Caki2 (cell line): ENCODE results near the gene TF. TPM values are rescaled to one million over a fixed set of nuclear protein-coding genes. Genes with fewer than 3 reads are reported as not detected.
"Not testable (repeated sequence)": the region's sequence is repeated elsewhere in the genome, so short reads cannot be mapped to it uniquely, and the experiment has no call there.

Experiments
- DNase-seq: peaks from one replicate; pipeline ENCODE4 v3.0.0-alpha.2; 2015; ENCODE audit warnings: low read depth
- in situ Hi-C: cut with HindIII; loops from 2 replicates; pipeline ENCODE4 v1.10.0; 2016; ENCODE audit warnings: low sequenced_read_pairs, low pct_unique_long_range_greater_than_20kb, mixed read lengths
- total RNA-seq: library from RNA; depleted of rRNA; stranded (reverse); fragments of >200 nt; shearing (Covaris generic); gene quantifications from 2 replicates; pipeline ENCODE4 v1.2.3, GENCODE V29; 2014; ENCODE audit warnings: low replicate concordance; rRNA removed

The TF gene
- total RNA-seq: not detected in 2 replicates

DNA sequence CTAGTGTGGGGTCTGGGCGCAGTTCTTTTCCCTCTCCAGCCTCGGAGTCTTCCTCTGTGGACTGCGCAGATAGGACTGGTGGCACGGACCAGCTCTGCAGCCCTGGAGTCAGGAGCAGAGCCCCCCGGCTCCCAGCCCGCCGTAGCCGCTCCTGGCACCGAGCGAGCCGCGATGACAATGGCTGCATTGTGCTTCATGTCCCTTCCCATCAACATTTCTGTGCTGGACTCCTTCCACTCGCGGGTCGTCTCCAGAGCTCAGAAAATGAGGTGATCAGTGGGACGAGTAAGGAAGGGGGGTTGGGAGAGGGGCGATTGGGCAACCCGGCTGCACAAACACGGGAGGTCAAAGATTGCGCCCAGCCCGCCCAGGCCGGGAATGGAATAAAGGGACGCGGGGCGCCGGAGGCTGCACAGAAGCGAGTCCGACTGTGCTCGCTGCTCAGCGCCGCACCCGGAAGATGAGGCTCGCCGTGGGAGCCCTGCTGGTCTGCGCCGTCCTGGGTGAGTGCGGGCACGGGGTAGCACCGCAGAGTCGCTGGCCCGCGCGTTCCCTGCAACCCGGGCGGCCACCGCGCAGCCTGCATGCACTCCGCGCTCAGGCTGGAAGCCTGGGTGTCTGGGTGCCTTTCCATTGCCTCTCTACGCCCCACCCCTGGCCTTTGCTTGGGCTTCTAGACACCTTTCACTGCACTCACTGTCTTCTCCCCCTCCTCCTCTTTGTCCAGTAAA lies at the start of gene TF:
Gene TF (plus strand): TSS at position 413 of the 731 bp plus-strand sequence. CDS start 48 bp downstream, at position 461.
- in situ Hi-C loops: no loop called here
- DNase-seq: no peak

DNA sequence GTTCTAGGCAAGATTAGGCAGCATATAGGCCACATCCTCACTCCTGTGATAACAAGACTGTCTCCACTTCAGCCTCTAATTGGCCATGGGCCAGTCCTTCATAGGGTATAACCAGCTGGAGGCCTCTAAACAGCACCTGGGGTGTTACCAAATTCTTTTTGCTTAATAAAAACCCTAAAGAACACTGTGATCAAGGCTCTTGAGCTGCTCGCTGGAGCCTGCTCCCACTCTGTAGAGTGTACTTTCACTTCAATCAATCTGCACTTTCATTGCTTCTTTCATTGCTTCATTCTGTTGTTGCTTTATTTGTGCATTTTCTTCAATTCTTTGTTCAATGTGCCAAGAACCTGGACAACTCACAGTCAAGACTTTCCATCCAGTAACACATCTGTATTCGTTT lies 48.2 kb upstream of the TF start:
- no peak for DNase-seq
- in situ Hi-C loops: no loop called here

DNA sequence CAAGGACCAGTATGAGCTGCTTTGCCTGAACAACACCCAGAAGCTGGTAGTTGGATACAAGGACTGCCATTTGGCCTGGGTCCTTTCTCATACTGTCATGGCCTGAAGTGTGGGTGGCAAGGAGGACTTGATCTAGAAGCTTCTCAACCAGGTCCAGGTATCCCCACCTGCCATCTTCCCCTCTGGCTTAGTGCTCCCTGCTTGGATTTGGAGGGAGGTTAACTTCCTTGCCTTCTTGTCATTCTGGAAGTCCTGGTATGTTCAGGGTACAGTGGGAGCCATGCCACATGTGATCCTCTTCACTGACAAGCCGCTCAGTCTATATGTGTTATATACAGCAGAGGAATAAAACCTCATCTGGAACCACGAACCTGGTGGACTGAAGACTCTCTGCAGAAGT lies 46.7 kb upstream of the TF start:
- no peak for DNase-seq

DNA sequence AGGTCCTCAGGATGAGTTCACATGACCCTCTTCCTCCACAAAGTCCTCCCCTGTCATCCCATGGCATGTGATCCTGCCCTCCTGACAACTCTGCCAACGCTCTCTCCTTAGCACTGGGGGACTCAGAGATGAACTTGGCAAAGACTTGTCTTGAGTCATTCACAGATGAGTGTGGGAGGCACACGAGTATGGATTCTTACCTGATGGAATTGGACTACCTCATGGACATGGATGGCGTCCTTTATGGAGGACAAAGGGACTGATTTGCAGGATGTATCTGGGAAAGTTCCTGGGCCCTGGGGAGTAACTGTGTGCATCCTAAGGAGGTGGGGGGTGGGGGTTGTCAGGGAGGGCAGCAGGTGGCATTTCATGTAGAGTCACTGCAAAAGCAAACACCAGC lies 46.3 kb upstream of the TF start:
- DNase-seq: no peak
- in situ Hi-C loops: no loop called here

More for the DNA sequence above, 46.7 kb upstream of the TF start:
- in situ Hi-C loops: no loop called here

DNA sequence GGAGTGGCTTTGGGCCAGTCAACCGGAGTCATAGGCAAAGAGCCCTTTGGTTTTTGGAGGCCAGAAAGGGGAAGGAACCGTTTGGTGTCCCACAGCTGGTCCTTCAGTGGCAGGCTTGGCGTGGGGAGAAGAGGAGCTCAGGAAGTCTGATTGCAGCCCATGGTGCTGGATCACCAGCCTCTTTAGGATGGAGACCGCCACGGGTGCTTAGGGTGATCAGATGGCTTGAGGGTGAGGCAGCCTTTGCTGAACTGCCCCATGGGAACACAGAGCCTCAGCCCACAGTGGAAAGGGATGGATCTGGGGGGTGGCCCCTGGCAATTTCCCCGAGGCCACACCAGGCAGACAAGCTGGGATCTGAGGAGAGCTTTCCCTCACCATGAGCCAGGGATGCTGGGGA lies 45.8 kb upstream of the TF start:
- DNase-seq: no peak
- in situ Hi-C loops: no loop called here

DNA sequence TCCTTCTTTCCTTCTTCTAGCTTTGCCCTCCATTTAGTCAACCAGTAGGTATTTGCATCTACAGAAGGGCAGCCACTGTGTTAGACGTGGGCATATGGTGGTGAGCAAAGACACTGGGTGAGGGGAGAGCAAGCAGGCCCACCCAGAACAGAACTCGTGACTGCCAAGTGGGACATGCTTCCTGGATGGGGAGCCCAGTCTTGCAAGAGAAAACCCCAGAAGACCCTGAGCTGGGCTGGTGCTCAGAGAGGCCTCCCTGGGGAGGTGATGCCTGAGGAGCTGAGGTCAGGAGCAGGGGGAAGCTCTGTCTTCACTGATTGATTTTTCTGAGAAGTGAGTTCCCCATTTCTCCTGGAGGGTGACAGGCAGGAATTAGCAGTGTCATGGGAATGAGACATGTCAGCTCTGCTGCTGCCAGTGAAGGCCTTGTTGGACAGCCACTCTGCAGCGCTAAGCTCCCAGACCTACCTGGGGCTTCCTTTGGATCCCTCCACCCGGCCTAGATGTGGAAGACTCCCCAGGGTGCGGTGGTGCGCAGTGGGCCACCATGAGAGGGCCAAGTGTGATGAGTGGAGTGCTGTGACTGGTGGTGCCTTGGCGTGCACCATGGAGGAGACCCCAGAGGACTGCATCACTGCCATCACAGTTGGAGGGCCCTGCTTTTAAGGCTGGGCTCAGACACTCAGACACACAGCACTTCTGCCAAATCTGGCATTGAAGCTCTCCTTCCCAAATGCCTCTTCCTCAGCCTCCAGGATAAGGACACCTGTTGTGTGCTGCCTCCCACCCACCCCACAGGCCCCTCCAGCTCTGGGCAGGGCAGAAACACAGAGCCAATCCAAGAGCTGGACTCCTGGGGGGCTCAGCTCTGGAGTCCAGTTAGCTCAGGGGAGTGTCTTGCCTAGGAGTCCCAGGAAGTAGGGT lies 44.5 kb upstream of the TF start:
- DNase-seq: no peak
- in situ Hi-C loops: no loop called here

DNA sequence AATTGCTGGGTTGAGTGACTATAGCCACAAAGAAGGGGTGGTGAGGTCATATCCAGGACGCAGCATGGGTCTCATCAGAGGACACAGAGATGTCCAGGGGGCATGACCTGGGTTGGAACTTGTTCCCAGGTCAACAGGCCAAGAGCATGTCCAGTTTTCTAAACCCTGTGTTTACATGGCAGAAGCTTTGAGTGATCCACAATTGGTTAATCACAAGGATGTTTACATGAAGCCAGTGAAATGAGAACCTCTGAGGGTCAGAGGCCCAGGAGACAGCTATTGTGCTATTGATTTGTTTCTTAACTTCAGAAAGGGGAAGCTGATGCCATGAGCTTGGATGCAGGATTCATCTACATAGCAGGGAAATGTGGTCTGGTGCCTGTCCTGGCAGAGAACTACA lies 42.3 kb upstream of the TF start:
- in situ Hi-C loops: no loop called here
- no peak for DNase-seq

DNA sequence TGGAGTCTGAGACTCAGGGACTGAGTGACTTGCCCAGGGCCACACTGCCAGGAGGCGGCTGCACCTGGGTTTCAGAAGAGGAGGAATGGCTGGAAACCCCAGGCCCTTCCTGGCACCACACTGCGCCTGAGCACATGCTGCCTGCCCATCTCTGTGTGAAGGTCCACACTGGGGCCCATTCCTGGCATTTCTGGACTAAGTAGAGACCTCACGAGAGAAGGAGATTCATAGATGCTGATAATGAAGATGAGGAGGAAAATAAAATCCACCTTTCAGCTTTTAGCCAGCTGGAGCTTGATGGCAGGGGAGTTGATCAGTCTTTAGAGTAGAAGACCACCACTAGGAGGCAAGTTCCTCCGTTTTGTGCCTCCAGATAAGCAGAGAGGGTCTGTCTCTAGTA lies 40.2 kb upstream of the TF start:
- no peak for DNase-seq
- in situ Hi-C loops: no loop called here

DNA sequence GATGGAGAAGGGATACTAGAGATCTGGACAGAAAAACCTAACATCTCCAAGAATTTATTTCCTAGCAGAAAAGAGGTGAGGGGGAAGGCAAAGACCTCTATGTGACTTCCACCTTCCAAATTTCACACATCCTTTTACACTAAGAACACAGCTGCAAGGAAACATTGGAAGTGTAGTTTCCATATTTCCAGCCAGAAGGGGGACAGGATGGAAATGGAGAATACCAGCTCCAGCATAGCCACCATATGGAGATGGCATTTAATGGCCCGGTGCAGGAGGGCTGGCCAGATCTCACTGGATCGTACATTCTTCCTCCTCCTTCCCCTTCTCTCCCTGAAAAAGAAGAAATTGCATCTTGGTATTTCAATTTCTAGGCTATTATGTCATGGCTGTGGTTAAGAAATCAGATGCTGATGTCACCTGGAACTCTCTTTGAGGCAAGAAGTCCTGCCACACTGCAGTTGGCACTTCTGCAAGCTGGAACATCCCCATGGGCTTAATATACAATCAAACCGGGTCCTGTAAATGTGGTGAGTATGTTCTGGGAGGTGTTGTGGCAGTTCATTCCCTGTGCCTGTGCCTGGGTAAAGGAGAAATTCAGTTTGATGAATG lies 36.9 kb upstream of the TF start:
- in situ Hi-C loops: no loop called here

DNA sequence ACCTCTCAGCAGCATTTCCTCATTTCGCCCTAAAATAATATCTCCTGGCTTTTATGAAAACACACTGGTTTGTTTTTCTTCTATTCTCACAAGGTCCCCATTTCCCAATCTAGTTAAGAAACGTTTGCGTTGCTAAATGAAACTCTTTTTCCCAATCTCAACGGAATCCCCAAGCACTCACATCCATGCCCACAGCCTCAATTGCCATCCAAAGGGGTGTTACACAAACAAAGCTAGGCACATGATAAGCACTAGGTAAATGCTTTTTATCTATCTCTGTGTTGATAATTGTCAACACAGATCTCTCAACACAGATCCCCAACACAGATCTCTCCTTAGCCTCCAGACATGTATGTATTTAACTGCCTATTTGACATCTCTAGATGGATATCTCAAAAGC lies 35.2 kb upstream of the TF start:
- in situ Hi-C loops: no loop called here
- no peak for DNase-seq

More for the DNA sequence above, 36.9 kb upstream of the TF start:
- DNase-seq: no peak

DNA sequence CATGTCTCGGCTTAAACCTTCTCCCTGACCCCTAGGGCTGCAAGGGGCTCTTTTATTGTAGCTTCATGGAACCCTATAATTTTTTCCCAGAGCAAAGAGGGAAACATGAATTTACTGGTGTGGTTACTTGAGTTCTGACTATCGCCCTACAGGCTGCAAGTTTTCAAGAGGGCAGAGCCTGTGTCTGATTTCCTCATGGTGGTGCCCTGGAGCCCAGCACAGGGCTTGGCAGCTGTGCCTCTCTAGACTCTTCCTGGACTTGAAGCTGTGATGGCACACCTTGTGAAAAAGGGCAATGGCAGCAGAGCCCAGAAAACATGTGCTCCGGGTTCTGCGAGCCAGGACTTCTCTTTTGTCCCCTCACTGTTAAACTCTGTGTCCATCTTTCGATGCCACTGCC lies 34.2 kb upstream of the TF start:
- DNase-seq: no peak
- in situ Hi-C loops: no loop called here

DNA sequence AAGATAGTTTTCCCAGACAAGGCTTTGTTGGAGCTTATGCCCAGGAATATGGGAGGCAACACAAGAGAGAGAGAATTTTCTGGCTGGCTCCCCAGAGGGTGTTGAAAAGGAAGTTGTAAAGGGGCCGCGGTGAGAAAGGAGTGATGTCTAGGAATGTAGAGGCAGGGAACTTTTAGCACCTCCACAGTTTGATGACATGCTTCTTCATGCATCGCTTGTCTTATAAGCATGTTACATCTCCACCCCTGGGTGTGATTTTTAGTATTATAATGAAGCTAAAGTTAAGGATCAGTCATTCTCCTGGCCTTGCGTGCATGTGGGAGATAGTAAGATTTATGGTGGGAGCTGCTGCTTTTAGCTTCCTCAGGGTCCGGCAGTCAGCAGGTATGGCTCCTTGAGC lies 32.8 kb upstream of the TF start:
- in situ Hi-C loops: no loop called here
- DNase-seq: no peak

DNA sequence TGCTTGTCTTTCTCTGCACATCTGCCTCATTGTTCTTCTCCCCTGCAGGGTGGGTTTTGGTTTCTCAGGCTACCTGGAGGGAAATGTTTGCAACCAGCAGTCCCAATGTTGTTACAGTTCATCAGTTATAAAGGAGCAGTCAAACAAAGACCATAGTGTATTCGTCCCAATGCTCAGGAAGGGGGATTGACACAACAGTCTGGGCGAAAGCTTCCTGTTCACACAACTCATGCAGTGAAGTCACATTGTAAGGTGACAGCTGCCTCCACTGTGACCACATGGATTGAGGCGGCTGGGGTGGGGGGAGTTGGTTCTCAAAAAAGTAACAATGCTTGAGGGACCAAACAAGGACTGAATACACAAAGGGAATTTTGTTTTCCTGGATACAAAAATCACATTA lies 28.8 kb upstream of the TF start:
- in situ Hi-C loops: no loop called here
- no peak for DNase-seq

DNA sequence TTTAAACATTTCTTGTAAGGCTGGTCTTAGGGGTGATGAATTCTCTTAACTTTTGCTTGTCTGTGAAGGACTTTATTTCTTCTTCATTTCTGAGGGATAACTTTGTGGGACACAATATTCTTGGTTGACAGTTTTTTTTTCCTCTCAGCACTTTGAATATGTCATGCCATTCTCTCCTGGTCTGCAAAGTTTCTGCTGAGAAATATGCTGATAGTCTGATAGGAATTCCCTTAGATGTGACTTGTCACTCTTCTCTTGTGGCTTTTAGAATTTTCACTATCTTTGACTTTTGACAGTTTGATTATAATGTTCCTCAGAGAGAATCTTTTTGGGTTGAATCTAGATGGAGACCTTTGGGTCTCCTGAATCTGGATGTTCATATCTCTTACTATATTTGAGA lies 23.3 kb upstream of the TF start:
- no peak for DNase-seq
- in situ Hi-C loops: no loop called here

DNA sequence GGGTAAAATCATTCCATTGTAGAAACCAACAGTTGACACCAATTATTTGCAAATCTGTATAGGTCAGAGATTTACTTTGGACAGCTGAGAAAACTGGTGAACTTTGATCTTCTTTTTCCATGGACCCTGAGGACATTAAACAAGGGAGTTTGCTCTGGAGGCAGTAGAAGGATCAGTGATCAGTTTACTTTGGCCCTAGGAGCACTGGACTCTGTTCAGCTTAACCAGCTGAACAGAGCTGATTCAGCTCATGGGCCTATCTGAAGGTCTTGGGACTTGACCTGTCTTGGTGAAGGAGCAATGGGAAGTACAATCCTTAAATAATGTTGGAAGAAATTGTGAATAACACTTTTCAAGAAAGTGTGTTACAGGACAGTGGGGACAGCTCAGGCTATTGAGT lies 15.2 kb upstream of the TF start:
- in situ Hi-C loops: no loop called here
- no peak for DNase-seq

DNA sequence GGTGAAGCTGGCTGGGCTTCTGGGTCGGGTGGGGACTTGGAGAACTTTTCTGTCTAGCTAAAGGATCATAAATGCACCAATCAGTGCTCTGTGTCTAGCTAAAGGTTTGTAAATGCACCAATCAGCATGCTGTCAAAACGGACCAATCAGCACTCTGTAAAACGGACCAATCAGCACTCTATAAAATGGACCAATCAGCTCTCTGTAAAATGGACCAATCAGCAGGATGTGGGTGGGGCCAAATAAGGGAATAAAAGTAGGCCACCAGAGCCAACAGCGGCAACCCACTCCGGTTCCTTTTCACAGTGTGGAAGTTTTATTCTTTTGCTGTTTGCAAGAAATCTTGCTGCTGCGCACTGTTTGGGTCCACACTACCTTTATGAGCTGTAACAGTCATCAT lies 14.0 kb upstream of the TF start:
- in situ Hi-C loops, DNase-seq: not testable (repeated sequence)

DNA sequence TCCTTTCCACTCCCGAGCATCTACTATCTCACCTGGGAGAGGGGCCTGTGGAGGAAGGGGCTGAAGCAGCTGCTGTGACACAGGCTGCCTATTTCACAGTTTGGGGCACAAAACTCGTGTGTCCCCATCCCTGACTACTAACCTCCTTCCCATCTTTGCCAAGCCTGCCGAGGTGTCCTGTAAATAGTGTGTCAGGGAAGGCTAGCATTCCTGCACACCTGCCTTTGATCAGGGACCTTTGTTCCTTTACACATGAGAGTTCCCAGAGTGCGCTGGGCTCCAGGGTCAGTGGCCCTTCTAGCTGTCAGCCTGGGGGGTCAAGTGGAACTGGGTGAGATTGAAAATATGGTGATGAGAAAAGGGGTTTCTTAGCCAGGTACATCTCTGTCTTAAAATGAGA lies 13.0 kb upstream of the TF start:
- in situ Hi-C loops: no loop called here

DNA sequence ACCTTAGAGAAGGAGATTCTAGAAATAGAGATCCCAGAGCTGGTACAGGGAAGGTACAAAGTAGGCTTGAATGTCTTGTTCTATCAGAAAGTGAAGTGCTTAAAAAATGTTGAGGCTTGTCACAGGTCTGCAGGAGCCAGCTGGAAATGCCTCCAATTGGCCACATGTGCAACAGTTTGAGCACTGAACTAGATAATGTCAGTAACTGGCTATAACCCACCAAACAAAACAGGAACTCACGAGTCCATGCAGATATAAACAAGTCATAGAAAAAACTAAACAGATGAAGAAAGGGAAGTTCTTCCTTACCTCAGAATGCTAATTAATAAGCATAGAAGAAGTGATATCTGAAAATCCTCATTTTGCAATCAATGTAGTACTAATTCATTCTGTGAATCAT lies 11.9 kb upstream of the TF start:
- no peak for DNase-seq
- in situ Hi-C loops: no loop called here

More for the DNA sequence above, 13.0 kb upstream of the TF start:
- DNase-seq: no peak
